ENCODE measurements around the gene LINGO1. TPM values are rescaled to one million over a fixed set of nuclear protein-coding genes. Genes with fewer than 3 reads are reported as not detected.

The LINGO1 gene
- total and polyA plus RNA-seq, 2 donors (not counting 3 experiments of a cell fraction or from before 2014, with no cell fraction given): 0.15 to 0.33 TPM

- H3K27me3 ChIP-seq (ENCODE audit: control insufficient read depth in 2 of 2, insufficient read depth in 2 of 2, low read length in 2 of 2): no peaks in the 10 kb centered on the region
- ChIA-PET POLR2A (no interaction called here), CTCF (interaction anchor here (1.2 to 2.5 kb wide), 6 partner anchors 8 to 178 kb away, joined by 3 to 13 read pairs (median 4); no protein-coding TSS in a partner anchor)
- no peaks in the 10 kb centered on the region for H4K20me1 ChIP-seq (replicated peaks; ENCODE audit: control insufficient read depth, extremely low read depth, insufficient read depth, low read length)
- H3K9ac ChIP-seq (replicated peaks; ENCODE audit: extremely low read depth, insufficient read depth, low read length): no peak overlapping the region
- no peak overlapping the region for H3K4me2 ChIP-seq (ENCODE audit: insufficient read depth, low read length)
- TF ChIP-seq EZH2 (IDR thresholded peaks at IDR 0.05; ENCODE audit: borderline replicate concordance, low read depth, low read length, severe bottlenecking) (no peak), MYC (IDR thresholded peaks at IDR 0.05; ENCODE audit: low read depth, low read length) (no peak), POLR2AphosphoS5 (IDR thresholded peaks at IDR 0.05; ENCODE audit: insufficient read depth, low read depth, low read length) (no peak), JUN (IDR thresholded peaks at IDR 0.05; ENCODE audit: borderline replicate concordance, insufficient read depth, insufficient read length, low read depth) (no peak), FOS (IDR thresholded peaks at IDR 0.05; ENCODE audit: borderline replicate concordance, insufficient read depth, low read length) (no peak), CTCF (IDR thresholded peaks at IDR 0.05; ENCODE audit: extremely low read depth in 1 of 2, insufficient read depth in 1 of 2, low read depth in 1 of 2, low read length in 2 of 2) (no peak), GATA2 (IDR thresholded peaks at IDR 0.05; ENCODE audit: insufficient read depth, insufficient read length, low read depth, low read length) (no peak), POLR2A (IDR thresholded peaks at IDR 0.05; ENCODE audit: low read depth, low read length) (no peak)
- TF ChIP-seq, protein P1, sequence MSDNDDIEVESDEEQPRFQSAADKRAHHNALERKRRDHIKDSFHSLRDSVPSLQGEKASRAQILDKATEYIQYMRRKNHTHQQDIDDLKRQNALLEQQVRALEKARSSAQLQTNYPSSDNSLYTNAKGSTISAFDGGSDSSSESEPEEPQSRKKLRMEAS (IDR thresholded peaks at IDR 0.05; ENCODE audit: insufficient read depth, insufficient read length): no peak
- intact Hi-C loops (cut with micrococcal nuclease): no loop called here
- no peaks in the 10 kb centered on the region for H3K9me3 ChIP-seq (replicated peaks; ENCODE audit: control insufficient read depth, insufficient read depth, low read length)
- FAIRE-seq (no peak), DNase-seq (ENCODE audit: low read depth, low spot score) (no peak)
- H3K27ac ChIP-seq (ENCODE audit: insufficient read depth, low read depth, low read length): no peak overlapping the region
- H3K4me1 ChIP-seq (ENCODE audit: control insufficient read depth, extremely low read depth, insufficient read depth, low read length): no peaks in the 10 kb centered on the region
- no peaks in the 10 kb centered on the region for H3K36me3 ChIP-seq (ENCODE audit: control insufficient read depth in 2 of 2, extremely low read depth in 1 of 2, insufficient read depth in 2 of 2, low read length in 2 of 2)
- no TSS peak for BruUV-seq (replicated peaks)
- H3K9me1 ChIP-seq (replicated peaks; ENCODE audit: control insufficient read depth, extremely low read depth, insufficient read depth, low read length): no peaks in the 10 kb centered on the region
- no peak overlapping the region for H2AFZ ChIP-seq (ENCODE audit: low read depth, low read length)
- H3K79me2 ChIP-seq (ENCODE audit: control insufficient read depth, insufficient read depth, low read length): no peaks in the 10 kb centered on the region
- dilution Hi-C loops (cut with MboI; ENCODE audit: extremely low pct_ligation_motif_present, low sequenced_read_pairs): no loop called here
- H3K4me3 ChIP-seq (replicated peaks in 1 of 3; ENCODE audit: insufficient read depth in 1 of 3, low read depth in 1 of 3, low read length in 3 of 3): no peak overlapping the region
Measured at GRCh38 chr15:77642793-77643430, 10.2 kb upstream of the LINGO1 start.

Measured in endothelial cell of umbilical vein (primary cell).